ENCODE measurements around the gene ELMO2. TPM values are rescaled to one million over a fixed set of nuclear protein-coding genes. Genes with fewer than 3 reads are reported as not detected.

Gene ELMO2
- polyA plus RNA-seq, 2 donors, result 25.3 to 31.1 TPM

DNA sequence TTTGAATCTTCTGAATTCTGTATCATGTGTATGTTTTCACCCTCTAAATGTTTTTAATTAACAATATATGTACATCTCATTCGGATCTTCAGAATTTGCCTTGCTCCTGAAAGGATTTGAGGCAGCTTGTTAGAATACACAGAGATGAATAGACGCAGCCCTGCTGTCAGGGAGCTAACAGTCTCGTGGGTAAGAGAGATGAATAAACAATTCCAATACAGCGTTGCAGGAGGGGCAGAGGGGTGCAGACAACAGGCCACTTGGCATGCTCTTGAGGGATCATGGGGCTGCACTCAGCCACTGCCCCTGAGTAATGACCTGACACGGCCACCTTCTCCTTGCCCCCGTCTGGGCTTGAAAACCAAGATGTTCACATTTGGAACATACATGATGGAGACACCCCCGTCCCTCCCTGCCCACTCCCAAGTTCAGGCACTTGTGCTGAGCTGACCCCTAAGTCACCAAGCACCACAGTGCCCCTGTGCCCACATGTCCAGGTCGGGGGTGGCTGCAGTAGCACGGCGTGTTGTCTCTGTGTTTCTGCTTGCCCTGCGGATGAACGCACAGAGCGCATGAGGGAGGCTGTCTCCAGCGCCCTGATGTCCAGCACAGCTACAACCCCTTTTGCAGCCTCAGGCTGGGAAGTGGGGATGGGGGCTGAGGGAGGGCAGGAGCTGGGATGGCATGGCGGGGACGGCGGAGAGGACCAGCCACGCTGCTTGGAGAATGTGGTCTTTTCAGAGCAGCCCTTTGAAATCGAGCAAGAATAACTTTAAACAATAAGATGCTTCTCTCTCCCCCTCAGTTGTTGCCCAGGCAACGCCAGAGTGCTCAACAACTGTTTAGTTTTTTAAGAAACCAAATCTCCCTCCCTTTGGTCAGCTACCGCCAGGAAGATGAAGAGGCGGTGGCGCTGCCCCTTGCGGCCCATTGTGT is 65.1 kb downstream of the ELMO2 start:
- WGBS, 2 donors, result 51 to 54% methylated on average over 24 of the region's 24 CpGs
- H3K4me1 ChIP-seq (ENCODE audit: control insufficient read depth in 2 of 2, insufficient read depth in 2 of 2, low read length in 1 of 2), result peaks cover 6% of the 10 kb centered on the region in 2 donors
- peaks cover 0 to 6% of the 10 kb centered on the region in 2 donors for H3K27me3 ChIP-seq (ENCODE audit: control insufficient read depth in 1 of 2, insufficient read depth in 2 of 2, low read length in 2 of 2)
- H3K36me3 ChIP-seq (ENCODE audit: control insufficient read depth in 2 of 2, insufficient read depth in 2 of 2, low read length in 1 of 2), result no peaks in the 10 kb centered on the region
- H3K4me3 ChIP-seq (ENCODE audit: low read depth in 1 of 2, low read length in 2 of 2), result no peak overlapping the region
- no peaks in the 10 kb centered on the region for H3K9me3 ChIP-seq (ENCODE audit: control insufficient read depth in 2 of 2, insufficient read depth in 1 of 2, low read depth in 1 of 2, low read length in 1 of 2)
- no peak overlapping the region for H3K27ac ChIP-seq (ENCODE audit: low read depth in 2 of 2, low read length in 1 of 2)

GRCh38 chr20:46339037-46339436 is 67.4 kb downstream of the ELMO2 start:
- Histone ChIP-seq H3K4me1 (ENCODE audit: control insufficient read depth in 2 of 2, insufficient read depth in 2 of 2, low read length in 1 of 2) (peaks cover 6% of the 10 kb centered on the region in 2 donors), H3K36me3 (ENCODE audit: control insufficient read depth in 2 of 2, insufficient read depth in 2 of 2, low read length in 1 of 2) (no peaks in the 10 kb centered on the region), H3K27ac (ENCODE audit: low read depth in 2 of 2, low read length in 1 of 2) (no peak overlapping the region), H3K27me3 (ENCODE audit: control insufficient read depth in 1 of 2, insufficient read depth in 2 of 2, low read length in 2 of 2) (peaks cover 0 to 6% of the 10 kb centered on the region in 2 donors), H3K9me3 (ENCODE audit: control insufficient read depth in 2 of 2, insufficient read depth in 1 of 2, low read depth in 1 of 2, low read length in 1 of 2) (no peaks in the 10 kb centered on the region), H3K4me3 (ENCODE audit: low read depth in 1 of 2, low read length in 2 of 2) (no peak overlapping the region)
- WGBS, 2 donors, result 81 to 84% methylated on average over 7 of the region's 7 CpGs

- WGBS, 2 donors, result 57 to 58% methylated on average over 3 of the region's 3 CpGs
Measured at GRCh38 chr20:46336735-46337134, 69.7 kb downstream of the ELMO2 start.

GRCh38 chr20:46334303-46334904 is 72.0 kb downstream of the ELMO2 start:
- H3K4me3 ChIP-seq (ENCODE audit: low read depth in 1 of 2, low read length in 2 of 2), result no peak overlapping the region
- H3K9me3 ChIP-seq (ENCODE audit: control insufficient read depth in 2 of 2, insufficient read depth in 1 of 2, low read depth in 1 of 2, low read length in 1 of 2), result no peaks in the 10 kb centered on the region
- H3K4me1 ChIP-seq (ENCODE audit: control insufficient read depth in 2 of 2, insufficient read depth in 2 of 2, low read length in 1 of 2), result peaks cover 0 to 12% of the 10 kb centered on the region in 2 donors
- no peak overlapping the region for H3K27ac ChIP-seq (ENCODE audit: low read depth in 2 of 2, low read length in 1 of 2)
- WGBS, 2 donors, result 51 to 54% methylated on average over 9 of the region's 9 CpGs
- no peaks in the 10 kb centered on the region for H3K36me3 ChIP-seq (ENCODE audit: control insufficient read depth in 2 of 2, insufficient read depth in 2 of 2, low read length in 1 of 2)
- H3K27me3 ChIP-seq (ENCODE audit: control insufficient read depth in 1 of 2, insufficient read depth in 2 of 2, low read length in 2 of 2), result peaks cover 0 to under 1% of the 10 kb centered on the region in 2 donors

More at GRCh38 chr20:46336735-46337134, 69.7 kb downstream of the ELMO2 start:
- no peak overlapping the region for H3K27ac ChIP-seq (ENCODE audit: low read depth in 2 of 2, low read length in 1 of 2)
- H3K4me1 ChIP-seq (ENCODE audit: control insufficient read depth in 2 of 2, insufficient read depth in 2 of 2, low read length in 1 of 2), result peaks cover 0 to 7% of the 10 kb centered on the region in 2 donors
- no peaks in the 10 kb centered on the region for H3K36me3 ChIP-seq (ENCODE audit: control insufficient read depth in 2 of 2, insufficient read depth in 2 of 2, low read length in 1 of 2)
- no peak overlapping the region for H3K4me3 ChIP-seq (ENCODE audit: low read depth in 1 of 2, low read length in 2 of 2)
- H3K9me3 ChIP-seq (ENCODE audit: control insufficient read depth in 2 of 2, insufficient read depth in 1 of 2, low read depth in 1 of 2, low read length in 1 of 2), result no peaks in the 10 kb centered on the region
- peaks cover 0 to 2% of the 10 kb centered on the region in 2 donors for H3K27me3 ChIP-seq (ENCODE audit: control insufficient read depth in 1 of 2, insufficient read depth in 2 of 2, low read length in 2 of 2)

- H3K9me3 ChIP-seq (ENCODE audit: control insufficient read depth in 2 of 2, insufficient read depth in 1 of 2, low read depth in 1 of 2, low read length in 1 of 2), result no peaks in the 10 kb centered on the region
- H3K4me3 ChIP-seq (ENCODE audit: low read depth in 1 of 2, low read length in 2 of 2), result no peak overlapping the region
- peaks cover 0 to 12% of the 10 kb centered on the region in 2 donors for H3K4me1 ChIP-seq (ENCODE audit: control insufficient read depth in 2 of 2, insufficient read depth in 2 of 2, low read length in 1 of 2)
- no peaks in the 10 kb centered on the region for H3K36me3 ChIP-seq (ENCODE audit: control insufficient read depth in 2 of 2, insufficient read depth in 2 of 2, low read length in 1 of 2)
- H3K27ac ChIP-seq (ENCODE audit: low read depth in 2 of 2, low read length in 1 of 2), result no peak overlapping the region
- no peaks in the 10 kb centered on the region for H3K27me3 ChIP-seq (ENCODE audit: control insufficient read depth in 1 of 2, insufficient read depth in 2 of 2, low read length in 2 of 2)
- 44 to 54% methylated on average over 8 of the region's 8 CpGs for WGBS, 2 donors
Measured at GRCh38 chr20:46333161-46333991, 73.0 kb downstream of the ELMO2 start.

DNA sequence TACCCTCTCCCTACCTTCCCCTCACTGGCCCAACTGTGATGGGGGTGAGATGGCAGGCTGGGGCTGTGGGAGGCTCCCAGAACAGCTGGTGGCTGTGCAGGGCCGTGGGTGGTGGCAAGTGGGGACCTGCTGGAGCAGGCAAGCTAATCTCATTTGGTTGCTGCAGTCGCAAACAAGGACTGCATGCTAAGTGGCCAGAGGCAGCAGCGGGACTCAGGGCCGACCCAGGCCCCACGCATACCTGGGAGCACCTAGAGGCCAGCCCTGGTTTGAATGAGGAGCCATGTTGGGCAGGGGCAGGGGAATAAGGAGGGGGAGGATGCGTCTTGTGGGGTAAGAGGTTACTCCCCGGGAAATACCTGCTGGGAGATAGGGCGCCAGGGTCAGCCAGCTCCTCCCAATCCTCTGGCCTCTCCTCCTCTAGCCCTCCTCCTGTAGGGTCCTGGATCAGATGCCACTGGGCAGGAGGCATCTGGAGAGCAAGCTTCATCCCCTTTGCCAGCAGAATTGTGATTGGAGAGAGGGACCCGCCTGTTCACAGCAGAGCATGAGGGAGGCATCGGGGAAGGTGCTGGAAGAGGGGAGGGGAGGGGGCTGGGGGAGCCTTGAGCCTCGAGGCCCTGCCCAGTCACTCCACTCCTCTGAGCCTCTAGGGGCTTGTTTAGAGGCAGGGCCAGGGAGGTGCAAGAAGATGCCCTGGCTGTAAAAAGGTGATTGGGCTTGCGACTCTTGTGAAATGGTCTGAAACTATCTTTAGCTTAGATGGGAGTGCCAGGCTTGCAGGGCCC is 73.8 kb downstream of the ELMO2 start:
- Histone ChIP-seq H3K4me3 (ENCODE audit: low read depth in 1 of 2, low read length in 2 of 2) (no peak overlapping the region), H3K4me1 (ENCODE audit: control insufficient read depth in 2 of 2, insufficient read depth in 2 of 2, low read length in 1 of 2) (peaks cover 0 to 12% of the 10 kb centered on the region in 2 donors), H3K36me3 (ENCODE audit: control insufficient read depth in 2 of 2, insufficient read depth in 2 of 2, low read length in 1 of 2) (no peaks in the 10 kb centered on the region), H3K27ac (ENCODE audit: low read depth in 2 of 2, low read length in 1 of 2) (no peak overlapping the region), H3K9me3 (ENCODE audit: control insufficient read depth in 2 of 2, insufficient read depth in 1 of 2, low read depth in 1 of 2, low read length in 1 of 2) (no peaks in the 10 kb centered on the region), H3K27me3 (ENCODE audit: control insufficient read depth in 1 of 2, insufficient read depth in 2 of 2, low read length in 2 of 2) (no peaks in the 10 kb centered on the region)
- WGBS, 2 donors, result 40 to 59% methylated on average over 11 to 12 of the region's 12 CpGs

DNA sequence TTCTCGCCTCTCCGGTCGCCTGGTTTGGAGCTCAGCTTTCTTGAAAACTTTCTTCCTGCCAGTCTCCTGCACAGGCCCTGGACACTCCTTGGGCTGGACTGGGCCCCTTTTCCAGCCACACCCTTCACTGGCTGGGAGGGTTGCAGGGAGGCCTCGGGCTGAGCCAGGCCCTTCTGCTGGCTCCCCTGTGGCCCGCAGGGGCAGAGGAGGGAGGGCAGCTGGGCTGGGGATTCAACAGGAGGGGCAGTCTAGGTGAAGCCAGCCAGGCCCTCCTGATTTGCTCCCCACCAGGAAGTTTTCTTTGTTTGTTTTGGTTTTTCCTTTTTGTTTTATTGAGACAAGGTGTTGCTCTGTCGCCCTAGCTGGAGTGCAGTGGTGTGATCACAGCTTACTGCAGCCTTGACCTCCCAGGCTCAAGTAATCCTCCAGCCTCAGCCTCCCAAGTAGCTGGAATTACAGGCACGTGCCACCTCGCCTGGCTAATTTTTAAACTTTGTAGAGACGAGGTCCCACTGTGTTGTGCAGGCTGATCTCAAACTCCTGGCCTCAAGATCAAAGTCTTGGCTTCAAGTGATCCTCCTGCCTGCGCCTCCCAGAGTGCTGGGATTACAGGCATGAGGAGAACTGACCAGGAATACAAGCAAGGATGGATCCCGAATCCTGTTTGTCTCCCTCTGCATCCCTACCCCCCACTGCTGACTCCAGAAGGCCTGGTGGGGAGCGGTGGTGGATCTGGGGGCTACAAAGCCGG is 74.6 kb downstream of the ELMO2 start:
- Histone ChIP-seq H3K36me3 (ENCODE audit: control insufficient read depth in 2 of 2, insufficient read depth in 2 of 2, low read length in 1 of 2) (no peaks in the 10 kb centered on the region), H3K4me1 (ENCODE audit: control insufficient read depth in 2 of 2, insufficient read depth in 2 of 2, low read length in 1 of 2) (peaks cover 0 to 12% of the 10 kb centered on the region in 2 donors), H3K27ac (ENCODE audit: low read depth in 2 of 2, low read length in 1 of 2) (no peak overlapping the region), H3K4me3 (ENCODE audit: low read depth in 1 of 2, low read length in 2 of 2) (no peak overlapping the region), H3K27me3 (ENCODE audit: control insufficient read depth in 1 of 2, insufficient read depth in 2 of 2, low read length in 2 of 2) (no peaks in the 10 kb centered on the region), H3K9me3 (ENCODE audit: control insufficient read depth in 2 of 2, insufficient read depth in 1 of 2, low read depth in 1 of 2, low read length in 1 of 2) (no peaks in the 10 kb centered on the region)
- 44 to 52% methylated on average over 13 of the region's 13 CpGs for WGBS, 2 donors

- no peaks in the 10 kb centered on the region for H3K27me3 ChIP-seq (ENCODE audit: control insufficient read depth in 1 of 2, insufficient read depth in 2 of 2, low read length in 2 of 2)
- H3K36me3 ChIP-seq (ENCODE audit: control insufficient read depth in 2 of 2, insufficient read depth in 2 of 2, low read length in 1 of 2), result no peaks in the 10 kb centered on the region
- peaks cover 0 to 12% of the 10 kb centered on the region in 2 donors for H3K4me1 ChIP-seq (ENCODE audit: control insufficient read depth in 2 of 2, insufficient read depth in 2 of 2, low read length in 1 of 2)
- H3K4me3 ChIP-seq (ENCODE audit: low read depth in 1 of 2, low read length in 2 of 2), result no peak overlapping the region
- 78 to 80% methylated on average over 13 of the region's 13 CpGs for WGBS, 2 donors
- H3K9me3 ChIP-seq (ENCODE audit: control insufficient read depth in 2 of 2, insufficient read depth in 1 of 2, low read depth in 1 of 2, low read length in 1 of 2), result no peaks in the 10 kb centered on the region
- no peak overlapping the region for H3K27ac ChIP-seq (ENCODE audit: low read depth in 2 of 2, low read length in 1 of 2)
Measured at GRCh38 chr20:46330831-46331371, 75.5 kb downstream of the ELMO2 start.
